HEK293 (cell line): ENCODE data around the gene B3GNT4.

Source experiments
- KLF9 ChIP-seq: fragments of 450-650 bp; formaldehyde crosslinking; IDR thresholded peaks from 2 replicates; pipeline ENCODE4 v1.5.1; 2016; ENCODE audit warnings: missing biosample characterization, missing genetic modification characterization, low read depth
- WT1 ChIP-seq: fragments of 450-650 bp; formaldehyde crosslinking; IDR thresholded peaks from 2 replicates; pipeline ENCODE4 v1.5.1; 2016; ENCODE audit warnings: missing biosample characterization, missing genetic modification characterization
- ZNF121 ChIP-seq: fragments of 450-650 bp; formaldehyde crosslinking; IDR thresholded peaks from 2 replicates; pipeline ENCODE4 v1.5.1; 2016; ENCODE audit warnings: missing biosample characterization, missing genetic modification characterization
- ZNF132 ChIP-seq: fragments of 450-650 bp; formaldehyde crosslinking; IDR thresholded peaks from 2 replicates; pipeline ENCODE4 v1.5.1; 2017; ENCODE audit warnings: missing biosample characterization, missing genetic modification characterization, borderline replicate concordance
- ZNF549 ChIP-seq: fragments of 450-650 bp; IDR thresholded peaks from 2 replicates; pipeline ENCODE4 v1.5.1; 2018; ENCODE audit warnings: missing biosample characterization, missing genetic modification characterization, mild to moderate bottlenecking, inconsistent platforms, moderate library complexity
- ZNF707 ChIP-seq: fragments of 450-650 bp; formaldehyde crosslinking; IDR thresholded peaks from 2 replicates; pipeline ENCODE4 v1.5.1; 2016; ENCODE audit warnings: missing biosample characterization, missing genetic modification characterization
- ZNF830 ChIP-seq: fragments of 450-650 bp; IDR thresholded peaks from 2 replicates; pipeline ENCODE4 v1.5.0; 2018; ENCODE audit warnings: missing biosample characterization, missing genetic modification characterization, low read depth, mild to moderate bottlenecking, moderate library complexity
- TF ChIP-seq, protein P1 (sequence below): fragments of 450-650 bp; formaldehyde crosslinking; IDR thresholded peaks from 2 replicates; pipeline ENCODE4 v1.5.1; 2016; ENCODE audit warnings: missing biosample characterization, missing genetic modification characterization
- TF ChIP-seq, protein P2 (sequence below): fragments of 450-650 bp; formaldehyde crosslinking; IDR thresholded peaks from 2 replicates; pipeline ENCODE4 v1.5.1; 2016; ENCODE audit warnings: missing biosample characterization, missing genetic modification characterization, low read depth
- TF ChIP-seq, protein P3 (sequence below): fragments of 450-650 bp; formaldehyde crosslinking; IDR thresholded peaks from 2 replicates; pipeline ENCODE4 v1.5.1; 2016; ENCODE audit warnings: missing biosample characterization, missing genetic modification characterization
- TF ChIP-seq, protein P4 (sequence below): fragments of 450-650 bp; formaldehyde crosslinking; IDR thresholded peaks from 2 replicates; pipeline ENCODE4 v1.5.1; 2016; ENCODE audit warnings: missing biosample characterization, missing genetic modification characterization
- TF ChIP-seq, protein P5 (sequence below): fragments of 450-650 bp; formaldehyde crosslinking; IDR thresholded peaks from 2 replicates; pipeline ENCODE4 v1.5.1; 2017; ENCODE audit warnings: missing biosample characterization, missing genetic modification characterization

DNA sequence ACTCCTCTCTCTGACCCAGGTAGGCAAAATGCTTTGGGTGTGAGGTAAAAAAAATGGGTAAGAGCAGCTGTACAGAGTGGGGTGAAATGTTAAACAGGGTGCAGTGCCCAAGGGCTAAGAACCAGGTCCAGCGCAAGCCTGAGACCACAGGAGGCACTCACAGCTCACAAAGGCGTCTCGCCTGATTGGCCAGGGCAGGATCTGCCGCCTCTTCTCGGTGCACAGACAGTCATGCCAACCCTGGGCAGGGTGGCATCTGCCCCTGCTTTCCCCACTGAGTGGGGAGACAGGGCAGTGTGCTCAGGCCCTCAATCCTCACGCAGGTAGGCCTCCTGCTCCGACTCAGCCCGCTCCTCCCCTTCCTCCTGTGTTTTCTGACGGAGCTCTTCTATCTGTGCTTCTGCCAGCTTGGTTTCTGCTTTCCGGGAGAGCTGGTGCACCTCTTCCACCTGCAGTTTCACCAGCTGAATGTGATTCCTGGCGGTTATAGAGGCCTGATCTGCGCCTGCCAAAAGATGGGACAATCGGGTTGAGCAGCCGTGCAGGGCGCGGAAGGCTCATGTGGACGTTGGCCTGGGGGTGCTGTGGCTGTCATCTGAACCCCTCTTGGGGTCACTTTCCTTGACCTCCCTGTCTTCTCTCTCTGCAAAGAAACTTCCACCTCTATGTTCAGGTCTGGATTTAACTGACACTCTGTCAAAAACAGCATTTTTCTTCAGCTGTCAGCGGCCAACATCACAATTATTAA, 4.7 kb downstream of the B3GNT4 start:
- TF ChIP-seq KLF9 (tag by site-specific recombination), result no peak
- TF ChIP-seq, protein P1, sequence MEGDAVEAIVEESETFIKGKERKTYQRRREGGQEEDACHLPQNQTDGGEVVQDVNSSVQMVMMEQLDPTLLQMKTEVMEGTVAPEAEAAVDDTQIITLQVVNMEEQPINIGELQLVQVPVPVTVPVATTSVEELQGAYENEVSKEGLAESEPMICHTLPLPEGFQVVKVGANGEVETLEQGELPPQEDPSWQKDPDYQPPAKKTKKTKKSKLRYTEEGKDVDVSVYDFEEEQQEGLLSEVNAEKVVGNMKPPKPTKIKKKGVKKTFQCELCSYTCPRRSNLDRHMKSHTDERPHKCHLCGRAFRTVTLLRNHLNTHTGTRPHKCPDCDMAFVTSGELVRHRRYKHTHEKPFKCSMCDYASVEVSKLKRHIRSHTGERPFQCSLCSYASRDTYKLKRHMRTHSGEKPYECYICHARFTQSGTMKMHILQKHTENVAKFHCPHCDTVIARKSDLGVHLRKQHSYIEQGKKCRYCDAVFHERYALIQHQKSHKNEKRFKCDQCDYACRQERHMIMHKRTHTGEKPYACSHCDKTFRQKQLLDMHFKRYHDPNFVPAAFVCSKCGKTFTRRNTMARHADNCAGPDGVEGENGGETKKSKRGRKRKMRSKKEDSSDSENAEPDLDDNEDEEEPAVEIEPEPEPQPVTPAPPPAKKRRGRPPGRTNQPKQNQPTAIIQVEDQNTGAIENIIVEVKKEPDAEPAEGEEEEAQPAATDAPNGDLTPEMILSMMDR (tag by site-specific recombination), result no peak
- TF ChIP-seq WT1 (tag by site-specific recombination), result no peak
- TF ChIP-seq, protein P2, sequence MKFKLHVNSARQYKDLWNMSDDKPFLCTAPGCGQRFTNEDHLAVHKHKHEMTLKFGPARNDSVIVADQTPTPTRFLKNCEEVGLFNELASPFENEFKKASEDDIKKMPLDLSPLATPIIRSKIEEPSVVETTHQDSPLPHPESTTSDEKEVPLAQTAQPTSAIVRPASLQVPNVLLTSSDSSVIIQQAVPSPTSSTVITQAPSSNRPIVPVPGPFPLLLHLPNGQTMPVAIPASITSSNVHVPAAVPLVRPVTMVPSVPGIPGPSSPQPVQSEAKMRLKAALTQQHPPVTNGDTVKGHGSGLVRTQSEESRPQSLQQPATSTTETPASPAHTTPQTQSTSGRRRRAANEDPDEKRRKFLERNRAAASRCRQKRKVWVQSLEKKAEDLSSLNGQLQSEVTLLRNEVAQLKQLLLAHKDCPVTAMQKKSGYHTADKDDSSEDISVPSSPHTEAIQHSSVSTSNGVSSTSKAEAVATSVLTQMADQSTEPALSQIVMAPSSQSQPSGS (tag by site-specific recombination), result no peak
- TF ChIP-seq, protein P3, sequence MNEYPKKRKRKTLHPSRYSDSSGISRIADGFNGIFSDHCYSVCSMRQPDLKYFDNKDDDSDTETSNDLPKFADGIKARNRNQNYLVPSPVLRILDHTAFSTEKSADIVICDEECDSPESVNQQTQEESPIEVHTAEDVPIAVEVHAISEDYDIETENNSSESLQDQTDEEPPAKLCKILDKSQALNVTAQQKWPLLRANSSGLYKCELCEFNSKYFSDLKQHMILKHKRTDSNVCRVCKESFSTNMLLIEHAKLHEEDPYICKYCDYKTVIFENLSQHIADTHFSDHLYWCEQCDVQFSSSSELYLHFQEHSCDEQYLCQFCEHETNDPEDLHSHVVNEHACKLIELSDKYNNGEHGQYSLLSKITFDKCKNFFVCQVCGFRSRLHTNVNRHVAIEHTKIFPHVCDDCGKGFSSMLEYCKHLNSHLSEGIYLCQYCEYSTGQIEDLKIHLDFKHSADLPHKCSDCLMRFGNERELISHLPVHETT (tag by site-specific recombination), result no peak
- no peak for TF ChIP-seq ZNF132 (tag by site-specific recombination)
- TF ChIP-seq, protein P4, sequence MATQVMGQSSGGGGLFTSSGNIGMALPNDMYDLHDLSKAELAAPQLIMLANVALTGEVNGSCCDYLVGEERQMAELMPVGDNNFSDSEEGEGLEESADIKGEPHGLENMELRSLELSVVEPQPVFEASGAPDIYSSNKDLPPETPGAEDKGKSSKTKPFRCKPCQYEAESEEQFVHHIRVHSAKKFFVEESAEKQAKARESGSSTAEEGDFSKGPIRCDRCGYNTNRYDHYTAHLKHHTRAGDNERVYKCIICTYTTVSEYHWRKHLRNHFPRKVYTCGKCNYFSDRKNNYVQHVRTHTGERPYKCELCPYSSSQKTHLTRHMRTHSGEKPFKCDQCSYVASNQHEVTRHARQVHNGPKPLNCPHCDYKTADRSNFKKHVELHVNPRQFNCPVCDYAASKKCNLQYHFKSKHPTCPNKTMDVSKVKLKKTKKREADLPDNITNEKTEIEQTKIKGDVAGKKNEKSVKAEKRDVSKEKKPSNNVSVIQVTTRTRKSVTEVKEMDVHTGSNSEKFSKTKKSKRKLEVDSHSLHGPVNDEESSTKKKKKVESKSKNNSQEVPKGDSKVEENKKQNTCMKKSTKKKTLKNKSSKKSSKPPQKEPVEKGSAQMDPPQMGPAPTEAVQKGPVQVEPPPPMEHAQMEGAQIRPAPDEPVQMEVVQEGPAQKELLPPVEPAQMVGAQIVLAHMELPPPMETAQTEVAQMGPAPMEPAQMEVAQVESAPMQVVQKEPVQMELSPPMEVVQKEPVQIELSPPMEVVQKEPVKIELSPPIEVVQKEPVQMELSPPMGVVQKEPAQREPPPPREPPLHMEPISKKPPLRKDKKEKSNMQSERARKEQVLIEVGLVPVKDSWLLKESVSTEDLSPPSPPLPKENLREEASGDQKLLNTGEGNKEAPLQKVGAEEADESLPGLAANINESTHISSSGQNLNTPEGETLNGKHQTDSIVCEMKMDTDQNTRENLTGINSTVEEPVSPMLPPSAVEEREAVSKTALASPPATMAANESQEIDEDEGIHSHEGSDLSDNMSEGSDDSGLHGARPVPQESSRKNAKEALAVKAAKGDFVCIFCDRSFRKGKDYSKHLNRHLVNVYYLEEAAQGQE (tag by site-specific recombination), result no peak
- TF ChIP-seq, protein P5, sequence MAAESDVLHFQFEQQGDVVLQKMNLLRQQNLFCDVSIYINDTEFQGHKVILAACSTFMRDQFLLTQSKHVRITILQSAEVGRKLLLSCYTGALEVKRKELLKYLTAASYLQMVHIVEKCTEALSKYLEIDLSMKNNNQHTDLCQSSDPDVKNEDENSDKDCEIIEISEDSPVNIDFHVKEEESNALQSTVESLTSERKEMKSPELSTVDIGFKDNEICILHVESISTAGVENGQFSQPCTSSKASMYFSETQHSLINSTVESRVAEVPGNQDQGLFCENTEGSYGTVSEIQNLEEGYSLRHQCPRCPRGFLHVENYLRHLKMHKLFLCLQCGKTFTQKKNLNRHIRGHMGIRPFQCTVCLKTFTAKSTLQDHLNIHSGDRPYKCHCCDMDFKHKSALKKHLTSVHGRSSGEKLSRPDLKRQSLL (tag by site-specific recombination), result no peak
- no peak for TF ChIP-seq ZNF707 (tag by site-specific recombination)
- no peak for TF ChIP-seq ZNF549 (tag by site-specific recombination)
- TF ChIP-seq ZNF121 (tag by site-specific recombination), result no peak
- no peak for TF ChIP-seq ZNF830
